Measurements from ENCODE around the gene GDF10.

The GDF10 gene

DNA sequence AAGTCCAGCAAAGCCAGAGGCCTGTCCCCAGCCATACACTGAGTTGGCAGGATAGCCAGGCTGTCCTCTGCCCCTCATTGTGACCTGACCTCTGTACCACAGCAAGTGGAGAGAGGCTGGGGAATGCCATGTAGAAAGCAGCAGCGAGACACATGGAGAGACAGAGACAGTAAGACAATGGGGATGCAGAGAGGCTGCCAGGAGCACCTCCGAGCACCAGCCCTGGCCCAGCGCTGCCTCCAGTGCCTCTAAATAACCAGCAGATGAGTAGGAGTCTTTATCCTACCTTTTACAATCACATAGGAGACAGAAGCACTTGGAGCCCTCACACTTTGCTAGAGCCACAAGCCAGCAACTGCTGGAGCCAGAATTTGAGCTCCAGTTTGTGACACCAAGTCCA, 30.4 kb downstream of the GDF10 start:
- no peak overlapping the region for H2BK120ac ChIP-seq (ENCODE audit: low read depth, low read length)

DNA sequence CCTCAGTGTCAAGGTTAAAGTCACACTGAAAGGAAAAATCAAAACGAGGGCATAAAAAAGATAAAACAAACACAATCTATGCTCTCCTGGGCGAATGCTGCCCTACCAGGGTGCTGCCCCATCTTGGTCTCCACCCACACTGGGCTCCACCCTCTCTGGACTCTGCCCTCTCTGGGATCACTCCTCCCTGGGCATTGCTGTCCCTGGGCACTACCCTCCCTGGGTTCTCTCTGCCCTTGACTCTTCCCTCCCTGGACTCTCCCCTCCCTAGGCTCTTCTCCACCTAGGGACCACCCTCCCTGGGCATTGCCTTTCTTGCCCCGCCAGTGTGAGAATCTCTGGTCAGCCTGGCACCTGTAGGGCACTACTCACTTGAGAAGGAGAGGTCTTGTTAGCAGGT, 30.8 kb downstream of the GDF10 start:
- Histone ChIP-seq H3K4me2 (ENCODE audit: low read length, poor library complexity, severe bottlenecking) (no peak overlapping the region), H2BK15ac (ENCODE audit: low read depth, poor library complexity, severe bottlenecking) (no peak overlapping the region), H2AFZ (ENCODE audit: low read depth, low read length) (no peak overlapping the region), H3K9me3 (ENCODE audit: control insufficient read depth, low read length) (no peaks in the 10 kb centered on the region), H3K14ac (ENCODE audit: low read length in 2 of 2) (no peak overlapping the region), H3K4ac (ENCODE audit: low read depth in 1 of 2, low read length in 2 of 2) (no peak overlapping the region), H3K27ac (ENCODE audit: low read length, poor library complexity, severe bottlenecking) (no peak overlapping the region), H2BK12ac (ENCODE audit: low read length in 2 of 2) (no peak overlapping the region), H3K23ac (ENCODE audit: low read length in 2 of 2) (no peak overlapping the region), H2AK5ac (ENCODE audit: low read length, severe bottlenecking) (no peak overlapping the region), H3K79me1 (replicated peaks; ENCODE audit: low read length, poor library complexity, severe bottlenecking) (no peaks in the 10 kb centered on the region), H3K27me3 (ENCODE audit: control insufficient read depth in 1 of 2, insufficient read depth in 1 of 2, low read length in 2 of 2) (peaks cover 9 to 43% of the 10 kb centered on the region in 2 experiments), H2BK120ac (ENCODE audit: low read depth, low read length) (no peak overlapping the region), H3K36me3 (ENCODE audit: control insufficient read depth in 1 of 2, insufficient read depth in 2 of 2, low read depth in 1 of 2, low read length in 2 of 2) (no peaks in the 10 kb centered on the region), H4K8ac (ENCODE audit: low read length) (no peak overlapping the region), H3K9ac (ENCODE audit: low read length) (no peak overlapping the region), H2BK5ac (ENCODE audit: low read depth, low read length, poor library complexity, severe bottlenecking) (no peak overlapping the region), H3K18ac (ENCODE audit: low read depth in 1 of 2, low read length in 2 of 2) (no peak overlapping the region), H3K4me1 (ENCODE audit: control insufficient read depth, insufficient read depth, low read depth, low read length) (peaks cover 5% of the 10 kb centered on the region), H4K91ac (ENCODE audit: low read length) (no peak overlapping the region), H3K4me3 (ENCODE audit: insufficient read depth in 1 of 2, low read depth in 1 of 2, low read length in 2 of 2) (no peak overlapping the region)
- DNase-seq: no peak
- 76% methylated on average over 3 of the region's 3 CpGs for WGBS

More for the DNA sequence above, 30.4 kb downstream of the GDF10 start:
- Histone ChIP-seq H3K79me1 (replicated peaks; ENCODE audit: low read length, poor library complexity, severe bottlenecking) (no peaks in the 10 kb centered on the region), H3K36me3 (ENCODE audit: control insufficient read depth in 1 of 2, insufficient read depth in 2 of 2, low read depth in 1 of 2, low read length in 2 of 2) (no peaks in the 10 kb centered on the region), H2AFZ (ENCODE audit: low read depth, low read length) (no peak overlapping the region), H3K27ac (ENCODE audit: low read length, poor library complexity, severe bottlenecking) (no peak overlapping the region), H3K9ac (ENCODE audit: low read length) (no peak overlapping the region), H2AK5ac (ENCODE audit: low read length, severe bottlenecking) (no peak overlapping the region), H3K4me3 (ENCODE audit: insufficient read depth in 1 of 2, low read depth in 1 of 2, low read length in 2 of 2) (no peak overlapping the region), H2BK5ac (ENCODE audit: low read depth, low read length, poor library complexity, severe bottlenecking) (no peak overlapping the region), H3K18ac (ENCODE audit: low read depth in 1 of 2, low read length in 2 of 2) (no peak overlapping the region), H3K23ac (ENCODE audit: low read length in 2 of 2) (no peak overlapping the region), H3K14ac (ENCODE audit: low read length in 2 of 2) (no peak overlapping the region), H2BK15ac (ENCODE audit: low read depth, poor library complexity, severe bottlenecking) (no peak overlapping the region), H4K91ac (ENCODE audit: low read length) (no peak overlapping the region), H3K4me2 (ENCODE audit: low read length, poor library complexity, severe bottlenecking) (no peak overlapping the region), H3K27me3 (ENCODE audit: control insufficient read depth in 1 of 2, insufficient read depth in 1 of 2, low read length in 2 of 2) (peaks cover 7 to 41% of the 10 kb centered on the region in 2 experiments), H3K4ac (ENCODE audit: low read depth in 1 of 2, low read length in 2 of 2) (no peak overlapping the region), H4K8ac (ENCODE audit: low read length) (no peak overlapping the region), H2BK12ac (ENCODE audit: low read length in 2 of 2) (no peak overlapping the region), H3K9me3 (ENCODE audit: control insufficient read depth, low read length) (no peaks in the 10 kb centered on the region), H3K4me1 (ENCODE audit: control insufficient read depth, insufficient read depth, low read depth, low read length) (peaks cover 5% of the 10 kb centered on the region)
- DNase-seq: no peak
- 75% methylated on average over 3 of the region's 3 CpGs for WGBS

DNA sequence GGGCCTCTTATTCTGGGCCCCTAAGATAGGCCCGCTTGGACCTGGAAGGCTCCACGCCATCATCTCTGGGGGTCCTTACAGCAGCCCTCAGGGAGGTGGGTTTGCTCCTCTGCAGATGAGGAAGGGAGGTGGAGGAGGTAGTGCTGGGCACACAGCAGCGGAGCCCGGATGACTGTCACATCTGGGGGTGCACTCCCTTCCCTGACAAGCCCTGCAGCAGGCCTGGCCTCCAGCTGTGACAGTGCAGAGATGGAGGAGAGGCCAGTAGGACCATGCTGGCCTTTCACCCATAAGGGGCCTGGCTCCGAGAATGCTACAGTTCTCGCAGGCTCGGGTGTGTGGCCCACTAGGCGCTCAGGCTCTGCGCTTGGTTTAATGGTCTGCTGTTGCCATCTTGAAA, 31.5 kb downstream of the GDF10 start:
- H3K4me1 ChIP-seq (ENCODE audit: control insufficient read depth, insufficient read depth, low read depth, low read length): peaks cover 8% of the 10 kb centered on the region
- no peak overlapping the region for H3K23ac ChIP-seq (ENCODE audit: low read length in 2 of 2)
- no peak overlapping the region for H2AK5ac ChIP-seq (ENCODE audit: low read length, severe bottlenecking)
- no peak overlapping the region for H3K9ac ChIP-seq (ENCODE audit: low read length)
- no peaks in the 10 kb centered on the region for H3K79me1 ChIP-seq (replicated peaks; ENCODE audit: low read length, poor library complexity, severe bottlenecking)
- 96% methylated on average over 9 of the region's 9 CpGs for WGBS
- H3K9me3 ChIP-seq (ENCODE audit: control insufficient read depth, low read length): no peaks in the 10 kb centered on the region
- H2AFZ ChIP-seq (ENCODE audit: low read depth, low read length): no peak overlapping the region
- H2BK5ac ChIP-seq (ENCODE audit: low read depth, low read length, poor library complexity, severe bottlenecking): no peak overlapping the region
- H2BK12ac ChIP-seq (ENCODE audit: low read length in 2 of 2): no peak overlapping the region
- no peak overlapping the region for H3K4ac ChIP-seq (ENCODE audit: low read depth in 1 of 2, low read length in 2 of 2)
- no peak overlapping the region for H2BK15ac ChIP-seq (ENCODE audit: low read depth, poor library complexity, severe bottlenecking)
- peaks cover 9 to 47% of the 10 kb centered on the region in 2 experiments for H3K27me3 ChIP-seq (ENCODE audit: control insufficient read depth in 1 of 2, insufficient read depth in 1 of 2, low read length in 2 of 2)
- DNase-seq: no peak
- no peak overlapping the region for H3K27ac ChIP-seq (ENCODE audit: low read length, poor library complexity, severe bottlenecking)
- H3K36me3 ChIP-seq (ENCODE audit: control insufficient read depth in 1 of 2, insufficient read depth in 2 of 2, low read depth in 1 of 2, low read length in 2 of 2): no peaks in the 10 kb centered on the region
- H3K14ac ChIP-seq (ENCODE audit: low read length in 2 of 2): no peak overlapping the region
- H3K4me2 ChIP-seq (ENCODE audit: low read length, poor library complexity, severe bottlenecking): no peak overlapping the region
- no peak overlapping the region for H2BK120ac ChIP-seq (ENCODE audit: low read depth, low read length)
- H4K91ac ChIP-seq (ENCODE audit: low read length): no peak overlapping the region
- no peak overlapping the region for H3K4me3 ChIP-seq (ENCODE audit: insufficient read depth in 1 of 2, low read depth in 1 of 2, low read length in 2 of 2)
- H4K8ac ChIP-seq (ENCODE audit: low read length): no peak overlapping the region
- no peak overlapping the region for H3K18ac ChIP-seq (ENCODE audit: low read depth in 1 of 2, low read length in 2 of 2)

DNA sequence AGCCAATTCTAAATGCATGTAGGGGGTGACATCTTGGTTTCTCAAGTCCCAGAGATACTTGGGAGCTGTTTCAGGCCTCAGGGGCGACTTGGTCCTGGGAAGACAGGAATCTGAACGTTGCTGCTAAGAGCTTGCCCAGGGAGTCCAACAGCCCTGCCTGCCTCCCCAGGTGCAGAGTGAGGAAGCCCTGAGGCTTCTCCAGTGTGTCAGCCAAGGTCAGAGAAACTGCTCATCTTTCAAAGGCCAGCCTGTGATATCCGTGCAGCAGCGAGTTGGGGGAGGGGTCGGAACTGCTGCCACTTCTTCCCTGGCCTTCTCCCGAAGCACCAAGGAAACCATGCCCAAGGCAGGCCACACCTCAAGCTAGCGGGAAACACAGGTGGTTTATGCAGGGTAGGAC, 32.0 kb downstream of the GDF10 start:
- Histone ChIP-seq H3K14ac (ENCODE audit: low read length in 2 of 2) (no peak overlapping the region), H3K4me3 (ENCODE audit: insufficient read depth in 1 of 2, low read depth in 1 of 2, low read length in 2 of 2) (no peak overlapping the region), H2BK5ac (ENCODE audit: low read depth, low read length, poor library complexity, severe bottlenecking) (no peak overlapping the region), H2BK12ac (ENCODE audit: low read length in 2 of 2) (no peak overlapping the region), H3K9me3 (ENCODE audit: control insufficient read depth, low read length) (no peaks in the 10 kb centered on the region), H4K8ac (ENCODE audit: low read length) (no peak overlapping the region), H3K79me1 (replicated peaks; ENCODE audit: low read length, poor library complexity, severe bottlenecking) (no peaks in the 10 kb centered on the region), H3K4me2 (ENCODE audit: low read length, poor library complexity, severe bottlenecking) (no peak overlapping the region), H3K27ac (ENCODE audit: low read length, poor library complexity, severe bottlenecking) (no peak overlapping the region), H3K4ac (ENCODE audit: low read depth in 1 of 2, low read length in 2 of 2) (no peak overlapping the region), H2BK120ac (ENCODE audit: low read depth, low read length) (no peak overlapping the region), H3K27me3 (ENCODE audit: control insufficient read depth in 1 of 2, insufficient read depth in 1 of 2, low read length in 2 of 2) (peaks cover 9 to 52% of the 10 kb centered on the region in 2 experiments), H3K36me3 (ENCODE audit: control insufficient read depth in 1 of 2, insufficient read depth in 2 of 2, low read depth in 1 of 2, low read length in 2 of 2) (no peaks in the 10 kb centered on the region), H3K18ac (ENCODE audit: low read depth in 1 of 2, low read length in 2 of 2) (no peak overlapping the region), H2BK15ac (ENCODE audit: low read depth, poor library complexity, severe bottlenecking) (no peak overlapping the region), H3K23ac (ENCODE audit: low read length in 2 of 2) (no peak overlapping the region), H3K9ac (ENCODE audit: low read length) (no peak overlapping the region), H2AFZ (ENCODE audit: low read depth, low read length) (no peak overlapping the region), H2AK5ac (ENCODE audit: low read length, severe bottlenecking) (no peak overlapping the region), H4K91ac (ENCODE audit: low read length) (no peak overlapping the region), H3K4me1 (ENCODE audit: control insufficient read depth, insufficient read depth, low read depth, low read length) (peaks cover 8% of the 10 kb centered on the region)
- WGBS: 72% methylated on average over 7 of the region's 7 CpGs
- DNase-seq: no peak

All from mesenchymal stem cell (in vitro differentiated cells and primary cell).